ENCODE results near the gene KRT73.

DNA sequence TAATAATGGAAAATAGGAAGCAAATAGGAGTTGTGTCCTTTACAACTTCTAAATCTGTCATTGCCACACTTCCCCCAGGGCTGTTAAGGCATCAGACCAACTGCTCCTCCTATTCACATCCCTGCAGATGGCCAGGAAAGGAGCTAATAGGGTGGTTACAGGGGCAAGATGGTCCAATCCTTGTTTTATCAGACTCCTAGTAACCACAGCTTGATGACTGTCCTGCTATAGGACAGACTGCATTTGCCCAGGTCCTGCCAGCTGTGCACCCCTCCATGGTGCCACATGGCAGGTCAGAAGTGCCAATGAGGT lies 44.5 kb upstream of the KRT73 start:
- TF ChIP-seq, protein P1, sequence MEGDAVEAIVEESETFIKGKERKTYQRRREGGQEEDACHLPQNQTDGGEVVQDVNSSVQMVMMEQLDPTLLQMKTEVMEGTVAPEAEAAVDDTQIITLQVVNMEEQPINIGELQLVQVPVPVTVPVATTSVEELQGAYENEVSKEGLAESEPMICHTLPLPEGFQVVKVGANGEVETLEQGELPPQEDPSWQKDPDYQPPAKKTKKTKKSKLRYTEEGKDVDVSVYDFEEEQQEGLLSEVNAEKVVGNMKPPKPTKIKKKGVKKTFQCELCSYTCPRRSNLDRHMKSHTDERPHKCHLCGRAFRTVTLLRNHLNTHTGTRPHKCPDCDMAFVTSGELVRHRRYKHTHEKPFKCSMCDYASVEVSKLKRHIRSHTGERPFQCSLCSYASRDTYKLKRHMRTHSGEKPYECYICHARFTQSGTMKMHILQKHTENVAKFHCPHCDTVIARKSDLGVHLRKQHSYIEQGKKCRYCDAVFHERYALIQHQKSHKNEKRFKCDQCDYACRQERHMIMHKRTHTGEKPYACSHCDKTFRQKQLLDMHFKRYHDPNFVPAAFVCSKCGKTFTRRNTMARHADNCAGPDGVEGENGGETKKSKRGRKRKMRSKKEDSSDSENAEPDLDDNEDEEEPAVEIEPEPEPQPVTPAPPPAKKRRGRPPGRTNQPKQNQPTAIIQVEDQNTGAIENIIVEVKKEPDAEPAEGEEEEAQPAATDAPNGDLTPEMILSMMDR (IDR thresholded peaks at IDR 0.05) = no peak
- no peak for TF ChIP-seq POLR2A (IDR thresholded peaks at IDR 0.05)

Data from right lobe of liver (tissue), 4 donors.